Peyer's patch (tissue), 4 donors: ENCODE measurements around the gene IRF1. TPM values are rescaled to one million over a fixed set of nuclear protein-coding genes. Genes with fewer than 3 reads are reported as not detected.
A peak's percentile ranks its signal among the peaks of the same experiment; 100 is the strongest.

Experiments
- DNase-seq, 3 donors: peaks; one replicate each; pipeline ENCODE4 v3.0.0-alpha.2; 2017 to 2019
- H3K27ac ChIP-seq, 4 donors: fragments of 200-600 bp; sonication (generic); one replicate each; pipeline ENCODE4 v1.5.1; 2016 to 2019
- H3K27me3 ChIP-seq, 2 donors: fragments of 200-600 bp; sonication (generic); one replicate each; pipeline ENCODE4 v1.5.1; 2019
- H3K36me3 ChIP-seq, 3 donors: fragments of 200-600 bp; sonication (generic); one replicate each; pipeline ENCODE4 v1.5.1; 2016 to 2019
- H3K4me1 ChIP-seq, 4 donors: fragments of 200-600 bp; sonication (generic); one replicate each; pipeline ENCODE4 v1.5.1; 2016 to 2019
- H3K4me3 ChIP-seq, 4 donors: fragments of 200-600 bp; sonication (generic); 1 replicate in 3 of 4; 2 replicates in 1 of 4; pipeline ENCODE4 v1.5.1; 2016 to 2019; ENCODE audit warnings: mild to moderate bottlenecking in 1 of 4
- H3K9me3 ChIP-seq, 4 donors: fragments of 200-600 bp; sonication (generic); one replicate each; pipeline ENCODE4 v1.5.1; 2016 to 2019; ENCODE audit warnings: mild to moderate bottlenecking in 1 of 4
- POLR2A ChIP-seq, 2 donors: fragments of 450-650 bp; IDR thresholded peaks; one replicate each; pipeline ENCODE4 v1.5.1; 2017; ENCODE audit warnings: antibody characterized with exemption in 2 of 2, mild to moderate bottlenecking in 2 of 2, moderate library complexity in 2 of 2
- total RNA-seq, 4 donors: library from RNA; depleted of rRNA; stranded (reverse); fragments of >200 nt; gene quantifications; one replicate each; pipeline ENCODE4 v1.1.0, GENCODE V29; 2016
- TF ChIP-seq, protein P1 (sequence below), 6 experiments: fragments of 450-650 bp in 4 of 6; fragments of 200-600 bp in 2 of 6; sonication (generic) in 1 of 6; IDR thresholded peaks; one replicate each; pipeline ENCODE4 v1.5.1; 2017 to 2019; ENCODE audit warnings: antibody characterized with exemption in 6 of 6, mild to moderate bottlenecking in 3 of 6, moderate library complexity in 1 of 6

IRF1 gene
- total RNA-seq, 4 donors from 2014 or later: 92.7 to 152 (median 122) TPM

DNA sequence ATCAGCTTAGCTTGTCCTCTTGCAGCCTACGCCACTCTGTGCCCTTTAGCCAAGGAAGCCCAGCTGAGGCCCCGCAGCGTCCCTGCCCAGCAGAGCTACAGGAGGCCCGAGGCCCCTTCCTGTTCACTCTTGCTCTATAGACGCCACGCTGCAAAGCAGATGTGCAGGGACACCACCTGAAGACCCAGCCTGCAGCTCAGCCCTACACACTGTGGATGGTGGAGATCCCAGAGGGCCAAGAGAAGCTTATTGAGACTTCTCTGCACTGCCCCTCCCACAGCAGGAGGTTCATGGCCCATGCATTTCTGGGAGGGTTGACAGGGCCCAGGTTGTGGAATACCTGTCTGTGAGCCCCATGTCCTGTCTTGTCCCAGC, 33.6 kb downstream of the IRF1 start:
- TF ChIP-seq, protein P1, sequence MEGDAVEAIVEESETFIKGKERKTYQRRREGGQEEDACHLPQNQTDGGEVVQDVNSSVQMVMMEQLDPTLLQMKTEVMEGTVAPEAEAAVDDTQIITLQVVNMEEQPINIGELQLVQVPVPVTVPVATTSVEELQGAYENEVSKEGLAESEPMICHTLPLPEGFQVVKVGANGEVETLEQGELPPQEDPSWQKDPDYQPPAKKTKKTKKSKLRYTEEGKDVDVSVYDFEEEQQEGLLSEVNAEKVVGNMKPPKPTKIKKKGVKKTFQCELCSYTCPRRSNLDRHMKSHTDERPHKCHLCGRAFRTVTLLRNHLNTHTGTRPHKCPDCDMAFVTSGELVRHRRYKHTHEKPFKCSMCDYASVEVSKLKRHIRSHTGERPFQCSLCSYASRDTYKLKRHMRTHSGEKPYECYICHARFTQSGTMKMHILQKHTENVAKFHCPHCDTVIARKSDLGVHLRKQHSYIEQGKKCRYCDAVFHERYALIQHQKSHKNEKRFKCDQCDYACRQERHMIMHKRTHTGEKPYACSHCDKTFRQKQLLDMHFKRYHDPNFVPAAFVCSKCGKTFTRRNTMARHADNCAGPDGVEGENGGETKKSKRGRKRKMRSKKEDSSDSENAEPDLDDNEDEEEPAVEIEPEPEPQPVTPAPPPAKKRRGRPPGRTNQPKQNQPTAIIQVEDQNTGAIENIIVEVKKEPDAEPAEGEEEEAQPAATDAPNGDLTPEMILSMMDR (IDR thresholded peaks at IDR 0.05): no peak
- no peak for TF ChIP-seq POLR2A (IDR thresholded peaks at IDR 0.05)
- no peak overlapping the region for H3K4me3 ChIP-seq
- H3K36me3 ChIP-seq: peaks cover 0 to 3% (median 0%) of the 10 kb centered on the region in 3 donors
- peaks cover 19 to 85% (median 50%) of the 10 kb centered on the region in 4 donors for H3K4me1 ChIP-seq
- no peaks in the 10 kb centered on the region for H3K27me3 ChIP-seq
- peak; percentile 50 to 71 (median 57) for DNase-seq
- H3K27ac ChIP-seq: peak overlapping the region; percentile 87 to 92 (median 90)
- H3K9me3 ChIP-seq: no peaks in the 10 kb centered on the region

DNA sequence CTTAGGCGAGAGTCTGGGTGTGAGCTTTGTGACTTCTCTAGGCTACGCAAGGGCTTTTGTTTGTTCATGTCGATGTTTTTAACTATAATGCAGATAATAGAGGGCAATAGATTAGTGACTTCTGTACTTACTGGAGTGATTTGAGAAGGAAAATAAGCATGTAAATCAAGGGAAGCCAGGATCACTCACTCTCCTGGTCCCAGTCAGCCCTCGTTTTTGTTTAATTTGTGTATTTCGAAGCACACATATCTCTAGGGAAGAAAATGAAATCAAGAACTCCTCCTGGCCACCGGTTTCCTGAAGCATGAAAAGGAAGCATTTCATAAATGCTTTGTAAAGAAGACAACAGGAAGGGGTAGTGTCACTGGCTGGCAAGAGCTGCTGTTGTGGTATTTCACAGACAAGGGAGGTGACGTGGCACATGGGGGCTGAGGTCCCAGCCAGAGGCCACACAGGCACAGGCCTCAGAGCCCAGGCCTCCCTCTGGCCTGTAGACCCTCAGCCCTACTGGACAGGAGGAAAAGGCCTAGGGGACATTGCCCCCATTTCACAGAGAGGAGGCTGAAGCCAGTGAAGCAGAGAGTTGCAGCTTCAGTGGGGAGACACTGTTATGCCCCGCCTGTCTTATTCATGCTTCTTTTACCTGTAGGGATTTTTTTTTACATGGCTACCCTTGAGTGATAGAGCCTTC, 34.1 kb downstream of the IRF1 start:
- Histone ChIP-seq H3K36me3 (peaks cover 0 to 7% (median 0%) of the 10 kb centered on the region in 3 donors), H3K4me3 (no peak overlapping the region), H3K27me3 (no peaks in the 10 kb centered on the region), H3K9me3 (no peaks in the 10 kb centered on the region), H3K27ac (peak overlapping the region; percentile 87 to 92 (median 90)), H3K4me1 (peaks cover 19 to 80% (median 50%) of the 10 kb centered on the region in 4 donors)
- peak in 2 of 3 donors; percentile 90 to 93 for DNase-seq
- TF ChIP-seq POLR2A (IDR thresholded peaks at IDR 0.05): no peak
- TF ChIP-seq, protein P1 (IDR thresholded peaks at IDR 0.05): no peak

DNA sequence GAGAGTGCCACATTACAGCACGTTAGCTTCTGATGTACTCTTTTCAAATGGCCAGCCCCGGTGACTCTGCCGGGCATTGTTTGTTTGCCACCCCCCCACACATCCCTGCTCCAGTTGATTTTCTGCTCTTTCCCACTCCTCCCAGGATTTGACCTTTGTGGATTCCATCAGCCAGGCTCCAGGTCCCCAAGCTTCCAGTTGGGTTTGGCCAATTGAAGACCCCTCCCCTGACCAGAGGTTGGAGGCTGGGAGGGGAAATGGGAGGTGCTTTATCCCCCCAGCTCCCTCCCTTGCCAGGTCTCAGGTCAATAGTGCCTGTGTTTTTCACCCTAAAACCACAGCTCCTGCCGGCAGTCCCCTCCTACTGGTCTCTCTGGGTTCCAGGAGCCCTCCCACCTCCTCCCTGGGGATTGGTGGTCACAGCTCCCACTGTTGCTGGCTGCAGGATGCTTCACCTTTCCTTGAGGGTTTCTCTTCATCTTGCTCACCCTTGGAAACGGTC, 34.9 kb downstream of the IRF1 start:
- Histone ChIP-seq H3K4me1 (peaks cover 19 to 72% (median 49%) of the 10 kb centered on the region in 4 donors), H3K9me3 (no peaks in the 10 kb centered on the region), H3K4me3 (peak overlapping the region in 1 of 4 donors; percentile 7), H3K36me3 (peaks cover 0 to 11% (median 0%) of the 10 kb centered on the region in 3 donors), H3K27me3 (no peaks in the 10 kb centered on the region), H3K27ac (peak overlapping the region; percentile 87 to 92 (median 90))
- DNase-seq: no peak
- TF ChIP-seq, protein P1 (IDR thresholded peaks at IDR 0.05): no peak
- no peak for TF ChIP-seq POLR2A (IDR thresholded peaks at IDR 0.05)

DNA sequence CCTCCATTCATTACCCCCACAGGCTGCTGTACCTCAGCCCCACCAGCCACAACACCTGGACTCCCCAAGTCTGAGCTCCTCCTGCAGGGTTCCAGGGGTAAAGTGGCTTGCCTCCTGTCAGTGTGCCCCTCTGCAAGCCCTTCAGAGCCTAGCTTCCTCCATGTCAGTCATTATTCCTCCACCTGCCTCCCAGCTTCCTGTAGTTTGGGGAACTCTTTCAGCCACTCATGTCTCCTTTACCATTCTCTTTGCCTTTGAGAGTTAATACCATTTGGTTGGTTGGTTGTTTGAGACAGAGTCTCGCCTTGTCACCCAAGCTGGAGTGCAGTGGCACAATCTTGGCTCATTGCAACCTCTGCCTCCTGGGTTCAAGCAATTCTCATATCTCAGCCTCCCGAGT, 36.2 kb downstream of the IRF1 start:
- peak overlapping the region in 2 of 4 donors; percentile 91 to 92 for H3K27ac ChIP-seq

DNA sequence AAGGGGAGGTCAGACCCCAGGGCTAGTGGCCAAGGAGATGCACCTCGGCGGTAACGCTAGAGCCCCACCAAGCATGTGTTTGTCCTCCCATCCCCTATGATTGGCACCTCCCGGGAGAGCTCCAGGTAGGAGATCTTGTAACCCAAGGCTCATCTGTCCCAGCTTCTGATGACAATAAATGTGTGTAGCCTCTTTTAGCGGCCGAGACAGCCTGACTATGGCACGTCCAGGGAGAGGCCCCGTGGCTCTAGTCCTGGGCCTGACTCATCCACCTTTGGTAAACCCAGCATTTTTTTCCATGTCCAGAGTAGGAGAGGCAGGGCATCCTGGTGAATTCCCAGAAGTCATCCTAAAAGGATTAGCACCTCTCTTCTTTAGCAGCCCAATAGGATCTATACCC, 39.2 kb downstream of the IRF1 start:
- H3K4me1 ChIP-seq: peaks cover 11 to 42% (median 18%) of the 10 kb centered on the region in 4 donors
- no peaks in the 10 kb centered on the region for H3K9me3 ChIP-seq
- H3K36me3 ChIP-seq: peaks cover 0 to 17% (median 0%) of the 10 kb centered on the region in 3 donors
- H3K27me3 ChIP-seq: no peaks in the 10 kb centered on the region
- DNase-seq: no peak
- no peak overlapping the region for H3K27ac ChIP-seq
- TF ChIP-seq POLR2A (IDR thresholded peaks at IDR 0.05): no peak
- TF ChIP-seq, protein P1 (IDR thresholded peaks at IDR 0.05): no peak
- no peak overlapping the region for H3K4me3 ChIP-seq

More for the DNA sequence above, 36.2 kb downstream of the IRF1 start:
- Histone ChIP-seq H3K4me1 (peaks cover 12 to 59% (median 38%) of the 10 kb centered on the region in 4 donors), H3K36me3 (peaks cover 0 to 13% (median 0%) of the 10 kb centered on the region in 3 donors), H3K9me3 (no peaks in the 10 kb centered on the region), H3K4me3 (no peak overlapping the region), H3K27me3 (no peaks in the 10 kb centered on the region)
- DNase-seq: no peak
- TF ChIP-seq POLR2A (IDR thresholded peaks at IDR 0.05): no peak
- TF ChIP-seq, protein P1 (IDR thresholded peaks at IDR 0.05): no peak
